Measurements from ENCODE around the gene REXO5.
"Not testable (repeated sequence)": the region's sequence is repeated elsewhere in the genome, so short reads cannot be mapped to it uniquely, and the experiment has no call there.

REXO5 gene

GRCh38 chr16:20801278-20801677 is 5.0 kb upstream of the REXO5 start:
- DNase-seq = no peak

- peak; percentile 22 for DNase-seq
Measured at GRCh38 chr16:20803192-20803560, 3.2 kb upstream of the REXO5 start.

- DNase-seq = no peak
Measured at GRCh38 chr16:20803561-20804214, 2.6 kb upstream of the REXO5 start.

- DNase-seq = not testable (repeated sequence)
Measured at GRCh38 chr16:20805684-20806167, 601 bp upstream of the REXO5 start.

GRCh38 chr16:20807862-20808261 is 1.5 kb downstream of the REXO5 start:
- no peak for DNase-seq

GRCh38 chr16:20811889-20812439 is 5.6 kb downstream of the REXO5 start:
- DNase-seq = no peak

- no peak for DNase-seq
Measured at GRCh38 chr16:20812510-20812909, 6.2 kb downstream of the REXO5 start.

- DNase-seq = no peak
Measured at GRCh38 chr16:20814784-20815183, 8.5 kb downstream of the REXO5 start.

- no peak for DNase-seq
Measured at GRCh38 chr16:20818929-20819585, 12.7 kb downstream of the REXO5 start.

GRCh38 chr16:20821682-20822081 is 15.4 kb downstream of the REXO5 start:
- no peak for DNase-seq

GRCh38 chr16:20822521-20823325 is 16.4 kb downstream of the REXO5 start:
- no peak for DNase-seq

GRCh38 chr16:20826039-20826566 is 19.8 kb downstream of the REXO5 start:
- DNase-seq = no peak

GRCh38 chr16:20829536-20829935 is 23.2 kb downstream of the REXO5 start:
- DNase-seq = no peak

- DNase-seq = no peak
Measured at GRCh38 chr16:20830372-20830771, 24.0 kb downstream of the REXO5 start.

GRCh38 chr16:20833086-20833485 is 26.8 kb downstream of the REXO5 start:
- no peak for DNase-seq

GRCh38 chr16:20838240-20838639 is 31.9 kb downstream of the REXO5 start:
- DNase-seq = no peak

GRCh38 chr16:20839504-20839903 is 33.2 kb downstream of the REXO5 start:
- no peak for DNase-seq

GRCh38 chr16:20844054-20844453 is 37.7 kb downstream of the REXO5 start:
- no peak for DNase-seq

- DNase-seq = no peak
Measured at GRCh38 chr16:20844588-20844987, 38.3 kb downstream of the REXO5 start.

- no peak for DNase-seq
Measured at GRCh38 chr16:20846030-20846429, 39.7 kb downstream of the REXO5 start.

- DNase-seq = no peak
Measured at GRCh38 chr16:20846551-20846950, 40.2 kb downstream of the REXO5 start.

- no peak for DNase-seq
Measured at GRCh38 chr16:20847550-20847949, 41.2 kb downstream of the REXO5 start.
